A549 treated with Hydrocortisone at 1 μM for 4 hours (cell line): ENCODE data around the gene ENAM. TPM values are rescaled to one million over a fixed set of nuclear protein-coding genes. Genes with fewer than 3 reads are reported as not detected.

ENCODE experiments used
- total RNA-seq: library from RNA; stranded (reverse); fragments of 200-300 nt; extraction: Qiagen RNA extraction; gene quantifications from 5 replicates; pipeline ENCODE4 v1.2.3, GENCODE V29; 2022

The ENAM gene
- not detected in 5 replicates for total RNA-seq

GRCh38 chr4:70628444-70628843 lies at the start of gene ENAM:
TSS of gene ENAM (plus strand) at chr4:70628744. CDS start at chr4:70629501, 757 bp downstream.

GRCh38 chr4:70591955-70592582 lies 36.5 kb upstream of the ENAM start, which contains the start of gene AMBN:
TSS of gene AMBN (plus strand) at chr4:70592256. CDS start at chr4:70592359, 103 bp downstream.

DNA sequence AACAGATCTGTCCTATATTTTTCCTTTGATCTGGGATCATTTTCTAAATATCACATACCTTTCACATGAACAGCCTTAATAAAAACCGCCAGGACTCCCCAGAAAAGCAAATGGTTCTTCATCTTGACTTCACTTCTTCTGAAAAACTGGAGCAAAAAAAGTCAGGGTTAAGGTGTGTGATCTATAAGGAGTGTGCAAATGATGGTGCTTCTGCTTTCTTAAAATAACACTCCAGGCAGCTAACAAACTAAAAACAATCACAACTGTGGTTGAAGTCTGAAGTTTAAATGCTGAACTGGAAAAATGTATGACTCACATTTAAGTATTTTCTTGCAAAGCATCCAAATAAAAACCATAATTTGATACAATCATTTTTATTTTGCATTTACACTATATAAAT lies 37.8 kb downstream of the ENAM start, which contains the start of gene JCHAIN:
TSS of gene JCHAIN (minus strand) at position 140 of the 400 bp plus-strand sequence. CDS start at position 122, 18 bp downstream.

DNA sequence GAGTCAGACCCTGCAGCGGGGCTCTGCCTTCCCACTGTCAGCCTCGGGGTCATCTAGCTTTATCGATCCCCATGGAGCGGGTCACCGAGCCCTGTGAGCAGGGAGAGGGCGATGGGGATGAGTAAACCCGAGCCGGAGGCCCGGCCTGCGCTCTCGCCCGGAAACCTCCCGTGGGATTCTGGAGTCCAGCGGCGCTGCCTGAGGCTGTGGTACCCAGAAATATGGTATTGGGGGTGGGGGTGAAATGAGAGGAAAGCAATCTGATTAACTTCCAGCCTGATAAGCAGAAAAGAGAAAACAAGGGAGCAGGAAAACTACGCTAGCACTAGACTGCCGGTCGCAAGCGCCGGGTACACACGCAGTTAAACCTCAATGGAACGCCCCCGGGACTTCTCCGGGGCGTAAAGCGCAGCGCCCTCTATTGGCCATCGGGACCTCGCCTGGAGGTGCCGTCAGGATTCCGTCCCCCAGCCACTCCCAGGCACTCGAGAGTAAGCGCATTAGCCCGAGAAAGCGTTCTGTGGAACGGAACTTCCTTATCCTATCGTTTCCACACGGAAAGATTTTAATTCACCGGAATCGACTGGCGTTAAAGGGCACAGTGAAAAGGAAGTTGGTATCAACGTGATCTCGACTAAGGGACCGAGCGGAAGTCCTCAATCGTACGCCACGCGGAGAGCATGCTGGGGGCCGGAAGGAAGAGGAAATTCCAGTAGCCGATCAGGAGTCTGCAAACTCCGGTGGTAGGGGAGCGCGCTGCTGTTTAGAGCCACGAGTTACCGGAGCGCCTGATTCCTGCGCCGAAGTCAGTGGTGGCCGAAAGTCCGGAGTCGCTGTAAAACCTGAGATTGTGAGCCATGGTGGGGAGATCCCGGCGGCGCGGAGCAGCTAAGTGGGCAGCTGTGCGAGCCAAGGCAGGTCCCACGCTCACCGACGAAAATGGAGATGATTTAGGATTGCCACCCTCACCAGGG lies 59.6 kb downstream of the ENAM start, which contains the start of gene UTP3:
TSS of gene UTP3 (plus strand) at position 712 of the 974 bp plus-strand sequence. CDS start at position 858, 146 bp downstream.

Other genes with a start within 250 kb of the ENAM start
- gene SMR3B, start 245.6 kb upstream of the ENAM start, total RNA-seq, result not detected in 5 replicates
- not detected in 5 replicates for gene OPRPN, start 230.8 kb upstream of the ENAM start, total RNA-seq
- gene MUC7, start 156.5 kb upstream of the ENAM start, total RNA-seq, result not detected in 5 replicates
- gene AMTN, start 110.2 kb upstream of the ENAM start, total RNA-seq, result not detected in 5 replicates
- gene AMBN, start 36.5 kb upstream of the ENAM start, total RNA-seq, result not detected in 5 replicates
- gene JCHAIN, start 37.8 kb downstream of the ENAM start, total RNA-seq, result 0.20 to 0.33 TPM (median 0.20 TPM) in 4 of 5 replicates, not detected in the other
- 32.7 to 48.2 TPM (median 35.2 TPM) in 5 replicates for gene UTP3, start 59.8 kb downstream of the ENAM start, total RNA-seq
- gene RUFY3, start 93.2 kb downstream of the ENAM start, total RNA-seq, result 6.8 to 9.2 TPM (median 7.5 TPM) in 5 replicates
- 74.0 to 92.8 TPM (median 75.9 TPM) in 5 replicates for gene GRSF1, start 211.1 kb downstream of the ENAM start, total RNA-seq